Head of caudate nucleus (tissue), 42 donors: Measurements from ENCODE around the gene ZNF480.
A peak's percentile ranks its signal among the peaks of the same experiment; 100 is the strongest.
"Not testable (repeated sequence)": the region's sequence is repeated elsewhere in the genome, so short reads cannot be mapped to it uniquely, and the experiment has no call there.

Source experiments
- DNase-seq, 42 donors: peaks; one replicate each; pipeline versions ENCODE4 v3.0.0 to v3.0.0-alpha.2; 2020 to 2021; ENCODE audit warnings: mixed read lengths in 7 of 42
- intact Hi-C: fragments of 100-400 bp; cut with DNase I; formaldehyde crosslinking; loops from one replicate; pipeline ENCODE4 v1.15.0; 2022

ZNF480 gene

DNA sequence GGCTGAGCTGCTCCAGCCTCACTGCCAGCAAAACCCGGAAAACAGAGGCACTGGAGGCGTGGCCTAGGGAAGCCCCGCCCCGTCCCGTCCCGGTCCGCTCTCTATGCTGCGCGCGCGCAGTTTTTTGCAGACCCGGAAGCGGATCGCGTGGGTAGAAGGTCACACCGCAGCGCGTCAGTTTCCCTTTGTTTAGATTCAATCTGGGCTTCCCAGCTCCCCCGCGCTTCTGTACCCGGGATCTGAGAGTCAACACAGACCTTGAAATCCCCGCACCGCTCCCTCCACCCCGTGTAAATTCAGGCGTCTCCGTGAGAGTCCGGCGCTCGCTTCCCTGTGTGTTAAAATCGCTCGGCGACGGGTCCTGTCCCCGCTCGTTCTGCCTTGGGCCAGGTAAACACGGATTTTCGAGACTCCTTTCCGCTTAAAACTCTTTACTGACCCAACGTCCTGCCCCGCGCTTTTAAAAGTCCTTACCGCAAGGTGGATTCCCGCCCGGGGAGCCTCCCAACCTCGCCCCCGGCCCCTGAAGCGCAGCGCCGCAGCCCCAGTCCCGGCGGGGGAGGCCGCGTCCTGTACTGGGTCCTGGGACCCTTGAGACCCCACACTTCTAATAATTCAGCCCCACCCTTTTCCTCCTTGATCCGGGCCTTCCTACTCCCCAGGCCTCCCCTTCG, 39.3 kb downstream of the ZNF480 start, which contains the start of gene ZNF610:
ZNF610 (plus strand) TSS at position 127 of the 674 bp plus-strand sequence. CDS start 12,930 bp downstream, outside the sequence.
- intact Hi-C loops: no loop called here
- DNase-seq: peak; percentile 83 to 97 (median 93)

GRCh38 chr19:52336791-52337381, 39.9 kb downstream of the ZNF480 start:
- no peak for DNase-seq
- intact Hi-C loops: no loop called here

DNA sequence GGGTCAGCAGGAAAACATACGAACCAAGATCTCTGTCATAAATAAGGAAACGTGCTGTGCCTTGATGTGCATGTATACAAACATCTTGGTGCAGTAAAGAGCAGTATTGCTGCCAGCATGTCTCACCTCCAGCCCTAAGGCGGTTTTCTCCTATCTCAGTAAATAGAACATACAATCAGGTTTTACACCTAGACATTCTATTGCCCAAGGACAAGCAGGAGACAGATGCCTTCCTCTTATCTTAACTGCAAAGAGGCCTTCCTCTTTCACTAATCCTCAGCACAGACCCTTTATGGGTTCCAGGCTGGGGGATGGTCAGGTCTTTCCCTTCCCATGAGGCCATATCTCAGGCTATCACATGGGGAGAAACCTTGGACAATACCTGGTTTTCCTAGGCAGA, 42.1 kb downstream of the ZNF480 start:
- intact Hi-C loops, DNase-seq: not testable (repeated sequence)

DNA sequence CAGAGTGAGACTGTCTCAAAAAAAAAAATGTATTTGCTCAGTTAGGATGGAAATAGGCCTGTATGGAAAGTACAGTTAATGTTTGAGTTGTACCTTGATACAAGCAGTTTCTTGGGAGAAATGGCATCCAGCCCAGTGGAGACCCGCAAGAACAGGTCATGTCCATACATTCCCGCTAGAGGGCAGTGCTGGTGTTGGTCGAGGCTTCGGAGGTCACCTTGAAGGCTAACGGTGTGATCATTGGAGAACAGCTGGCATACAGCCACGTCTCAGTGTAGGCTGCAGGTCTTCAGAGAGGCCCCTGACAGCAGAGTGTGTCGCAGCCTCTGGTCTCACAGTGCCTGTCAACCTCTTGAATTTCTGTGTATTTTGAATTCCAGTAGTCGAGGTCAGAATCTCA, 46.6 kb downstream of the ZNF480 start:
- intact Hi-C loops: no loop called here
- peak in 41 of 42 donors; percentile 8 to 81 (median 49) for DNase-seq

DNA sequence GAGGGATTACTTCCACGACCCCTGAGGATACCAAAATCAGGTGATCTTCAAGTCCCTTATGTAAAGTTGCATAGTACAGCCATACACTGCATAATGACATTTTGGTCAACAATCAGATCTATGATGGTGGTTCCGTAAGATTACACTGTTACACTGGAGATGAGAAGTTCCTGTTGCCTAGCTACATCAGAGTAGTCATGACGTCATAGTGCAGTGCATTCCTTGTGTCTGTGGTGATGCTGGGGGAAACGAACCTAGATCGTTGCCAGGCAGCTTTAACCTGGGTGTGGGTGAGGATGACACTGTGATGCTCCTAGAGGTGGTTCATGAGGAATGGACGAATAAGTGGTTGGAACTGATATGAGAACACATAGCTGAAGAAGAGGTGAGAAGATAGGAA, 48.2 kb downstream of the ZNF480 start:
- no peak for DNase-seq
- intact Hi-C loops: no loop called here

DNA sequence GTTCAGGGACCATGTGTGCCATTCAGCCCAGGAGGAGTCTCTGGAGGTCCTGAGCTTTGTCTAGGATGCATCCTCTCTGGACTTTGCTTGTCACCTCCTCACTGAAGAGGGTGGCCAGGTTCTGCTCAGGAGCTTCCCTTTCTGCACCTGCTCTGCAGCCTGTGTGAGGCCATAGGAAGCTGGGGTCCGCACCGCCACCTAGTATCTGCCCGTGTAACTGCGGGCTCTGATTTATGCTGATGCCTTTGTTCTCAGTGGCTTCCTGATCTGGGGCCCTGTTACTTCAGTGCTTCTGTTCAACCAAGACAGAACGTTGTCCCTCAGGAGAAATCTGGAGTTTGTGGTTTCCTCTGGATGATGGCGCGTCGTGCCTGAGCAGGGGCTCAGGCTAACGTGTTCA, 54.5 kb downstream of the ZNF480 start:
- DNase-seq: no peak
- intact Hi-C loops: no loop called here

DNA sequence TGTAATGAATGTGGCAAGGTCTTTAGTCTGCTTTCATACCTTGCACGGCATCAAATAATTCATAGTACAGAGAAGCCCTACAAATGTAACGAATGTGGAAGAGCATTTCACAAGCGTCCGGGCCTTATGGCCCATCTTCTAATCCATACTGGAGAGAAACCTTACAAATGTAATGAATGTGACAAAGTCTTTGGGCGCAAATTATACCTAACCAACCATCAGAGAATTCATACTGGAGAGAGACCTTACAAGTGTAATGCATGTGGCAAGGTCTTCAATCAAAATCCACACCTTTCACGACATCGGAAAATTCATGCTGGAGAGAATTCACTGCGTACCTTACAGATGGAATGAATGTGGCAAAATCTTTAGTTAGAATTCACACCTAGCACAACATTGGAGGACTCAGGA, 69.5 kb downstream of the ZNF480 start:
- no peak for DNase-seq
- intact Hi-C loops: no loop called here

- intact Hi-C loops: no loop called here
- DNase-seq: peak; percentile 91 to 99 (median 96)
Observed at GRCh38 chr19:52369559-52370340, 72.8 kb downstream of the ZNF480 start, which contains the start of gene ZNF880. Gene ZNF880 (plus strand): TSS chr19:52369923. CDS start chr19:52369966, 43 bp downstream.

DNA sequence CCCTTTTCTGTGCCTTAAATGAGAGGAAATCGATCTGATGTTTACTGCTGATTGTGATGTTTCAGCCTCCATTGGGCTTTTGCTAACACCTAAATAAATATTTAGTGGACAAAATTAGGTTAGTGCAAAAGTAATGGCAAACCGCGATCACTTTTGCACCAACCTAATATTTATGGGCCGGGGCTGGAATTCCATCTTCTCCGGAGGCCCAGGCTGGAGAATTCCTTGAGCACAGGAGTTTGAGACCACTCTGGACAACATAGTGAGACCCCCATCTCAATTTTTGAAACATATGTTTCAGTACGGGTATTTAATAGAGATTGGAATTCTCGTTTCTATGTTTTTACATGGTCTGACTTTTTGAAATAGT, 73.4 kb downstream of the ZNF480 start:
- DNase-seq: no peak
- intact Hi-C loops: no loop called here
